HepG2 (cell line): ENCODE results near the gene MYOF. TPM values are rescaled to one million over a fixed set of nuclear protein-coding genes. Genes with fewer than 3 reads are reported as not detected.

Experiments
- ATAD3A ChIP-seq: sonication (generic); formaldehyde crosslinking; IDR thresholded peaks from 2 replicates; pipeline ENCODE4 v1.4.0; 2020; ENCODE audit warnings: missing genetic modification reagents
- BORCS8-MEF2B ChIP-seq: sonication (generic); formaldehyde crosslinking; IDR thresholded peaks from 2 replicates; pipeline ENCODE4 v1.8.0; 2022; ENCODE audit warnings: mild to moderate bottlenecking, missing genetic modification reagents
- CAMTA2 ChIP-seq: sonication (generic); formaldehyde crosslinking; IDR thresholded peaks from 2 replicates; pipeline ENCODE4 v1.4.0; 2020; ENCODE audit warnings: mild to moderate bottlenecking, missing genetic modification reagents, borderline replicate concordance
- DNMT1 ChIP-seq: sonication (generic); formaldehyde crosslinking; IDR thresholded peaks from 2 replicates; pipeline ENCODE4 v1.5.1; 2020; ENCODE audit warnings: mild to moderate bottlenecking, missing genetic modification reagents
- HNRNPLL ChIP-seq: fragments of 200-400 bp; formaldehyde crosslinking; IDR thresholded peaks from 2 replicates; pipeline ENCODE4 v1.6.1; 2017; ENCODE audit warnings: mild to moderate bottlenecking, low read depth, low read length; ENCODE audit not compliant: poor library complexity, severe bottlenecking
- KAT7 ChIP-seq: IDR thresholded peaks from 2 replicates; pipeline ENCODE4 v1.6.1; 2018; ENCODE audit warnings: borderline replicate concordance, missing compliant biosample characterization
- MED13 ChIP-seq: sonication (generic); formaldehyde crosslinking; IDR thresholded peaks from 2 replicates; pipeline ENCODE4 v1.5.0; 2020; ENCODE audit warnings: missing genetic modification reagents
- MIER3 ChIP-seq: IDR thresholded peaks from 2 replicates; pipeline ENCODE4 v1.6.1; 2016; ENCODE audit warnings: missing compliant biosample characterization, borderline replicate concordance
- POGZ ChIP-seq: sonication (generic); formaldehyde crosslinking; IDR thresholded peaks from 2 replicates; pipeline ENCODE4 v1.4.0; 2020; ENCODE audit warnings: mild to moderate bottlenecking, missing genetic modification reagents
- RFXANK ChIP-seq: IDR thresholded peaks from 2 replicates; pipeline ENCODE4 v1.6.1; 2016
- RXRA ChIP-seq: sonication (generic); formaldehyde crosslinking; IDR thresholded peaks from 2 replicates; pipeline ENCODE4 v1.5.1; 2020; ENCODE audit warnings: missing genetic modification reagents
- SKI ChIP-seq: fragments of 450-650 bp; IDR thresholded peaks from one replicate; pipeline ENCODE4 v1.6.1; 2018; ENCODE audit warnings: mild to moderate bottlenecking; ENCODE audit not compliant: partially characterized antibody
- SNRNP70 ChIP-seq: fragments of 200-400 bp; formaldehyde crosslinking; IDR thresholded peaks from 2 replicates; pipeline ENCODE4 v1.6.1; 2017; ENCODE audit warnings: mild to moderate bottlenecking, low read depth, low read length, moderate library complexity
- SP5 ChIP-seq: IDR thresholded peaks from 2 replicates; pipeline ENCODE4 v1.6.1; 2016; ENCODE audit warnings: low read depth, borderline replicate concordance
- SRY ChIP-seq: sonication (generic); formaldehyde crosslinking; IDR thresholded peaks from 2 replicates; pipeline ENCODE4 v1.8.0; 2022; ENCODE audit warnings: mild to moderate bottlenecking, missing genetic modification reagents
- THAP11 ChIP-seq: IDR thresholded peaks from 2 replicates; pipeline ENCODE4 v1.6.1; 2016; ENCODE audit warnings: missing biosample characterization, missing genetic modification reagents
- ZFP82 ChIP-seq: sonication (generic); formaldehyde crosslinking; IDR thresholded peaks from 2 replicates; pipeline ENCODE4 v1.5.1; 2020; ENCODE audit warnings: mild to moderate bottlenecking, missing genetic modification reagents, borderline replicate concordance
- ZNF468 ChIP-seq: sonication (generic); formaldehyde crosslinking; IDR thresholded peaks from 2 replicates; pipeline ENCODE4 v1.8.0; 2022; ENCODE audit warnings: mild to moderate bottlenecking, moderate library complexity, missing genetic modification reagents
- ZNF790 ChIP-seq: sonication (generic); formaldehyde crosslinking; IDR thresholded peaks from 2 replicates; pipeline ENCODE4 v1.8.0; 2022; ENCODE audit warnings: missing genetic modification reagents, mild to moderate bottlenecking, borderline replicate concordance
- polyA plus RNA-seq, 8 experiments: library from polyadenylated mRNA; depleted of rRNA in 3 of 8; stranded (reverse) in 7 of 8; unstranded in 1 of 8; fragments of >200 nt; fragmentation: Illumina TruSeq in 4 of 8; extraction: Trizol in 4 of 8; gene quantifications; 2 replicates each; pipeline versions ENCODE4 v1.2.1 to v1.2.3, GENCODE V29; 2011 to 2016; ENCODE audit warnings: low read depth in 4 of 8, missing spikeins in 1 of 8, mixed read lengths in 1 of 8; ENCODE audit not compliant: insufficient read depth in 1 of 8
- total RNA-seq, 5 experiments: library from RNA; depleted of rRNA; stranded (reverse); fragments of >200 nt; fragmentation: Illumina TruSeq; extraction: Trizol; gene quantifications; 2 replicates each; pipeline ENCODE4 v1.2.3, GENCODE V29; 2016; ENCODE audit warnings: low read depth in 1 of 5
- TF ChIP-seq, protein P1 (sequence below): IDR thresholded peaks from 2 replicates; pipeline ENCODE4 v1.6.1; 2016
- TF ChIP-seq, protein P2 (sequence below): sonication (generic); IDR thresholded peaks from 2 replicates; pipeline ENCODE4 v1.6.1; 2016; ENCODE audit warnings: low read depth, borderline replicate concordance
- TF ChIP-seq, protein P3 (sequence below): sonication (generic); formaldehyde crosslinking; IDR thresholded peaks from 2 replicates; pipeline ENCODE4 v1.4.0; 2020; ENCODE audit warnings: mild to moderate bottlenecking, missing genetic modification reagents
- TF ChIP-seq, protein P4 (sequence below): sonication (generic); formaldehyde crosslinking; IDR thresholded peaks from 2 replicates; pipeline ENCODE4 v1.9.0; 2021; ENCODE audit warnings: missing genetic modification reagents, mild to moderate bottlenecking, borderline replicate concordance
- TF ChIP-seq, protein P5 (sequence below): IDR thresholded peaks from 2 replicates; pipeline ENCODE4 v1.6.1; 2012; ENCODE audit warnings: low read depth, low read length, improper control_type of control experiment
- TF ChIP-seq, protein P6 (sequence below): IDR thresholded peaks from 2 replicates; pipeline ENCODE4 v1.6.1; 2012; ENCODE audit warnings: inconsistent platforms

The MYOF gene
- total and polyA plus RNA-seq, 2 of the 13 experiments (the other 11 are each of a cell fraction or from before 2014, with no cell fraction given), result 0.18 to 0.42 TPM

DNA sequence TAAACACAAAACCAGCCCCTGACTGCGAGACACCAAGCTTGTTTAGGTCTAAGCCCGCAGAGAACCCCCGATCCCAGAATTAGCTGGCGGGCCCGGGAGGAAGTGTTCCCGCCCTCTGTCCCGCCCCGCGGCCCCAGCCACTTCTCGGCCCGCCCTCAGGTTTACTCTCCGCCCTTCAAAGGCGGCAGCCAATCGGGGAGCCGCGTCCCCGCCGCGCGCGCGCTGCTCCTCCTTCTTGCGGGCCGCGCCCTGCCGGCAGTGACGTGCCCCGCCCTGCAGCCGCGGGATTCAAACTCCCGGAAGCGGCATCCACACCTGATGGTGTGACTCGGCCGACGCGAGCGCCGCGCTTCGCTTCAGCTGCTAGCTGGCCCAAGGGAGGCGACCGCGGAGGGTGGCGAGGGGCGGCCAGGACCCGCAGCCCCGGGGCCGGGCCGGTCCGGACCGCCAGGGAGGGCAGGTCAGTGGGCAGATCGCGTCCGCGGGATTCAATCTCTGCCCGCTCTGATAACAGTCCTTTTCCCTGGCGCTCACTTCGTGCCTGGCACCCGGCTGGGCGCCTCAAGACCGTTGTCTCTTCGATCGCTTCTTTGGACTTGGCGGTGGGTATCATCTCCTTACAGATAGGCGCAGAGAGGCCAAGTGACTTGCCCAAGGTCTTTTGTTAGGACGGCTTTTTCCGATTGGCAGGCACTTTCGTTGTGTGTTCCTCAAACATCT is 14.3 kb upstream of the MYOF start, which contains the start of gene CEP55 (continued):
- peak; percentile 89 for TF ChIP-seq POGZ
- TF ChIP-seq THAP11, result peak; percentile 82
- TF ChIP-seq, protein P1, sequence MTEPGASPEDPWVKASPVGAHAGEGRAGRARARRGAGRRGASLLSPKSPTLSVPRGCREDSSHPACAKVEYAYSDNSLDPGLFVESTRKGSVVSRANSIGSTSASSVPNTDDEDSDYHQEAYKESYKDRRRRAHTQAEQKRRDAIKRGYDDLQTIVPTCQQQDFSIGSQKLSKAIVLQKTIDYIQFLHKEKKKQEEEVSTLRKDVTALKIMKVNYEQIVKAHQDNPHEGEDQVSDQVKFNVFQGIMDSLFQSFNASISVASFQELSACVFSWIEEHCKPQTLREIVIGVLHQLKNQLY, result 0 out of 2 replicates have a peak, but pooled peaks have one; percentile 14
- peak; percentile 40; the same call in 1 of the 2 replicates for TF ChIP-seq MED13 (CRISPR knock-in tag)
- 0 out of 2 replicates have a peak, but pooled peaks have one; percentile 14 for TF ChIP-seq ZFP82 (CRISPR knock-in tag)
- TF ChIP-seq, protein P2, sequence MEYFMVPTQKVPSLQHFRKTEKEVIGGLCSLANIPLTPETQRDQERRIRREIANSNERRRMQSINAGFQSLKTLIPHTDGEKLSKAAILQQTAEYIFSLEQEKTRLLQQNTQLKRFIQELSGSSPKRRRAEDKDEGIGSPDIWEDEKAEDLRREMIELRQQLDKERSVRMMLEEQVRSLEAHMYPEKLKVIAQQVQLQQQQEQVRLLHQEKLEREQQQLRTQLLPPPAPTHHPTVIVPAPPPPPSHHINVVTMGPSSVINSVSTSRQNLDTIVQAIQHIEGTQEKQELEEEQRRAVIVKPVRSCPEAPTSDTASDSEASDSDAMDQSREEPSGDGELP, result peak; percentile 81; the same call in 1 of the 2 replicates
- peak; percentile 92 for TF ChIP-seq SP5 (CRISPR knock-in tag)
- peak; percentile 34; the same call in 1 of the 2 replicates for TF ChIP-seq RXRA
- no peak for TF ChIP-seq ATAD3A (CRISPR knock-in tag)
- TF ChIP-seq, protein P3, sequence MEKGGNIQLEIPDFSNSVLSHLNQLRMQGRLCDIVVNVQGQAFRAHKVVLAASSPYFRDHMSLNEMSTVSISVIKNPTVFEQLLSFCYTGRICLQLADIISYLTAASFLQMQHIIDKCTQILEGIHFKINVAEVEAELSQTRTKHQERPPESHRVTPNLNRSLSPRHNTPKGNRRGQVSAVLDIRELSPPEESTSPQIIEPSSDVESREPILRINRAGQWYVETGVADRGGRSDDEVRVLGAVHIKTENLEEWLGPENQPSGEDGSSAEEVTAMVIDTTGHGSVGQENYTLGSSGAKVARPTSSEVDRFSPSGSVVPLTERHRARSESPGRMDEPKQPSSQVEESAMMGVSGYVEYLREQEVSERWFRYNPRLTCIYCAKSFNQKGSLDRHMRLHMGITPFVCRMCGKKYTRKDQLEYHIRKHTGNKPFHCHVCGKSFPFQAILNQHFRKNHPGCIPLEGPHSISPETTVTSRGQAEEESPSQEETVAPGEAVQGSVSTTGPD (CRISPR knock-in tag), result no peak
- TF ChIP-seq ZNF790, result no peak
- TF ChIP-seq MIER3, result 0 out of 2 replicates have a peak, but pooled peaks have one; percentile 35
- TF ChIP-seq SKI, result peak; percentile 19
- 0 out of 2 replicates have a peak, but pooled peaks have one; percentile 25 for TF ChIP-seq DNMT1
- TF ChIP-seq KAT7 (CRISPR knock-in tag), result peak; percentile 64; the same call in 1 of the 2 replicates
- peak; percentile 77; the same call in 1 of the 2 replicates for TF ChIP-seq ZNF468 (CRISPR knock-in tag)
- peak; percentile 98 for TF ChIP-seq BORCS8-MEF2B (CRISPR knock-in tag)
- no peak for TF ChIP-seq SRY (CRISPR knock-in tag)
- TF ChIP-seq, protein P4, sequence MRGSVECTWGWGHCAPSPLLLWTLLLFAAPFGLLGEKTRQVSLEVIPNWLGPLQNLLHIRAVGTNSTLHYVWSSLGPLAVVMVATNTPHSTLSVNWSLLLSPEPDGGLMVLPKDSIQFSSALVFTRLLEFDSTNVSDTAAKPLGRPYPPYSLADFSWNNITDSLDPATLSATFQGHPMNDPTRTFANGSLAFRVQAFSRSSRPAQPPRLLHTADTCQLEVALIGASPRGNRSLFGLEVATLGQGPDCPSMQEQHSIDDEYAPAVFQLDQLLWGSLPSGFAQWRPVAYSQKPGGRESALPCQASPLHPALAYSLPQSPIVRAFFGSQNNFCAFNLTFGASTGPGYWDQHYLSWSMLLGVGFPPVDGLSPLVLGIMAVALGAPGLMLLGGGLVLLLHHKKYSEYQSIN (CRISPR knock-in tag), result no peak
- TF ChIP-seq, protein P5, sequence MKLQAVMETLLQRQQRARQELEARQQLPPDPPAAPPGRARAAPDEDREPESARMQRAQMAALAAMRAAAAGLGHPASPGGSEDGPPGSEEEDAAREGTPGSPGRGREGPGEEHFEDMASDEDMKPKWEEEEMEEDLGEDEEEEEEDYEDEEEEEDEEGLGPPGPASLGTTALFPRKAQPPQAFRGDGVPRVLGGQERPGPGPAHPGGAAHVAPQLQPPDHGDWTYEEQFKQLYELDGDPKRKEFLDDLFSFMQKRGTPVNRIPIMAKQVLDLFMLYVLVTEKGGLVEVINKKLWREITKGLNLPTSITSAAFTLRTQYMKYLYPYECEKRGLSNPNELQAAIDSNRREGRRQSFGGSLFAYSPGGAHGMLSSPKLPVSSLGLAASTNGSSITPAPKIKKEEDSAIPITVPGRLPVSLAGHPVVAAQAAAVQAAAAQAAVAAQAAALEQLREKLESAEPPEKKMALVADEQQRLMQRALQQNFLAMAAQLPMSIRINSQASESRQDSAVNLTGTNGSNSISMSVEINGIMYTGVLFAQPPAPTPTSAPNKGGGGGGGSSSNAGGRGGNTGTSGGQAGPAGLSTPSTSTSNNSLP, result no peak
- TF ChIP-seq HNRNPLL, result peak; percentile 74
- TF ChIP-seq, protein P6, sequence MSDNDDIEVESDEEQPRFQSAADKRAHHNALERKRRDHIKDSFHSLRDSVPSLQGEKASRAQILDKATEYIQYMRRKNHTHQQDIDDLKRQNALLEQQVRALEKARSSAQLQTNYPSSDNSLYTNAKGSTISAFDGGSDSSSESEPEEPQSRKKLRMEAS, result peak; percentile 92
- 0 out of 2 replicates have a peak, but pooled peaks have one; percentile 55 for TF ChIP-seq RFXANK (CRISPR knock-in tag)
- peak; percentile 74; the same call in 1 of the 2 replicates for TF ChIP-seq CAMTA2 (CRISPR knock-in tag)
- TF ChIP-seq SNRNP70, result no peak
